SK-N-MC (cell line): ENCODE measurements around the gene COL18A1.

Experiments used
- EZH2 ChIP-seq: fragments of 200-600 bp; sonication (generic); IDR thresholded peaks from one replicate; pipeline ENCODE4 v1.6.1; 2017; ENCODE audit warnings: antibody characterized with exemption
- FOXP2 ChIP-seq: optimal IDR thresholded peaks from 2 replicates; pipeline ENCODE3; 2011; ENCODE audit warnings: mild to moderate bottlenecking, moderate library complexity; ENCODE audit not compliant: insufficient read depth; ENCODE audit errors: extremely low read length, control extremely low read depth
- POLR2AphosphoS5 ChIP-seq: IDR thresholded peaks from 2 replicates; pipeline ENCODE4 v1.6.1; 2012; ENCODE audit warnings: mild to moderate bottlenecking, low read depth, low read length, borderline replicate concordance

GRCh38 chr21:45490049-45490731 is 85.2 kb downstream of the COL18A1 start:
- TF ChIP-seq EZH2 (no peak), POLR2AphosphoS5 (no peak), FOXP2 (no peak)
